GM12878 (cell line): ENCODE results near the gene ELN. TPM values are rescaled to one million over a fixed set of nuclear protein-coding genes. Genes with fewer than 3 reads are reported as not detected.

Experiments
- ATAC-seq: fragments of 200-7000 bp; cut with Tn5 transposase; 3 replicates; pipeline ENCODE4 v1.9.1; 2020; ENCODE audit warnings: mild to moderate bottlenecking, moderate library complexity
- BruUV-seq: library from RNA; stranded (reverse); fragments of 400-500 nt; replicated peaks from 2 replicates; lab custom pipeline; 2021; lab: Mats Ljungman, UMichigan
- CTCF ChIA-PET: fragments of 300-600 bp; sonication (Branson Sonifier 250); formaldehyde crosslinking; extraction: SDS; loops from one replicate; lab custom pipeline; 2021; ENCODE audit warnings: inconsistent platforms; lab: Yijun Ruan, JAX
- POLR2A ChIA-PET: fragments of 350-600 bp; formaldehyde crosslinking; extraction: SDS; loops from one replicate; lab custom pipeline; 2021; ENCODE audit warnings: inconsistent platforms; lab: Charles Lee
- RAD21 ChIA-PET: fragments of 300-600 bp; sonication (Branson Sonifier 250); formaldehyde crosslinking; loops from one replicate; lab custom pipeline; 2023; ENCODE audit warnings: antibody characterized with exemption; ENCODE audit not compliant: unreplicated experiment; lab: Charles Lee
- SMC1A ChIA-PET: fragments of 300-600 bp; sonication (Branson Sonifier 250); formaldehyde crosslinking; loops from one replicate; lab custom pipeline; 2023; ENCODE audit not compliant: unreplicated experiment, uncharacterized antibody; lab: Charles Lee
- DNase-seq: peaks from one replicate; pipeline ENCODE4 v3.0.0-alpha.2; 2011; ENCODE audit warnings: low read depth, low spot score
- FAIRE-seq: peaks from 3 replicates; lab custom pipeline; 2011; peaks lifted over from hg19 to GRCh38; lab: Jason Lieb, UNC
- H2AFZ ChIP-seq: 2 replicates; pipeline ENCODE4 v1.6.0; 2011; ENCODE audit warnings: low read depth, low read length, control low read depth; ENCODE audit not compliant: control insufficient read depth
- H3K27ac ChIP-seq: 2 replicates; pipeline ENCODE4 v1.5.1; 2011; ENCODE audit warnings: control low read depth; ENCODE audit not compliant: control insufficient read depth, insufficient read depth
- H3K27me3 ChIP-seq, 2 experiments: replicated peaks in 1 of 2; 2 replicates each; pipeline versions ENCODE4 v1.6.0 to v1.6.1; 2011; ENCODE audit warnings: low read length in 1 of 2; ENCODE audit not compliant: control insufficient read depth in 2 of 2, insufficient read depth in 2 of 2
- H3K36me3 ChIP-seq, 2 experiments: 2 replicates each; pipeline ENCODE4 v1.5.1; 2011; ENCODE audit warnings: low read length in 1 of 2; ENCODE audit not compliant: control insufficient read depth in 2 of 2, insufficient read depth in 2 of 2
- H3K4me1 ChIP-seq: 2 replicates; pipeline ENCODE4 v1.6.1; 2011; ENCODE audit warnings: mild to moderate bottlenecking, low read length, moderate library complexity, mixed read lengths; ENCODE audit not compliant: control insufficient read depth, insufficient read depth
- H3K4me2 ChIP-seq: 2 replicates; pipeline ENCODE4 v1.6.0; 2011; ENCODE audit warnings: control low read depth; ENCODE audit not compliant: control insufficient read depth, insufficient read depth
- H3K4me3 ChIP-seq: fragments of 200-600 bp; sonication (generic); 2 replicates; pipeline ENCODE4 v1.5.1; 2016
- H3K79me2 ChIP-seq: 2 replicates; pipeline ENCODE4 v1.6.0; 2011; ENCODE audit warnings: low read length; ENCODE audit not compliant: control insufficient read depth, insufficient read depth
- H3K9ac ChIP-seq: 2 replicates; pipeline ENCODE4 v1.8.0; 2011; ENCODE audit warnings: low read length, control low read depth, mixed read lengths; ENCODE audit not compliant: control insufficient read depth, insufficient read depth
- H3K9me3 ChIP-seq: replicated peaks from 3 replicates; pipeline ENCODE4 v1.5.1; 2011; ENCODE audit warnings: mild to moderate bottlenecking, low read length; ENCODE audit not compliant: control insufficient read depth, insufficient read depth
- H4K20me1 ChIP-seq: 2 replicates; pipeline ENCODE4 v1.6.0; 2011; ENCODE audit not compliant: control insufficient read depth, insufficient read depth
- ATF7 ChIP-seq: fragments of 450-650 bp; IDR thresholded peaks from 2 replicates; pipeline ENCODE4 v1.6.1; 2016; ENCODE audit warnings: low read depth, mild to moderate bottlenecking
- BCL11A ChIP-seq: IDR thresholded peaks from 2 replicates; pipeline ENCODE4 v1.6.1; 2011; ENCODE audit warnings: low read depth, low read length
- CHD2 ChIP-seq: IDR thresholded peaks from 2 replicates; pipeline ENCODE4 v1.6.1; 2011; ENCODE audit warnings: low read depth, low read length, improper control_type of control experiment, borderline replicate concordance
- ESRRA ChIP-seq: IDR thresholded peaks from 2 replicates; pipeline ENCODE4 v1.6.1; 2012; ENCODE audit warnings: mild to moderate bottlenecking, low read length, improper control_type of control experiment
- EZH2 ChIP-seq: IDR thresholded peaks from 2 replicates; pipeline ENCODE4 v1.6.1; 2012; ENCODE audit warnings: low read depth, mild to moderate bottlenecking, control low read depth, inconsistent platforms, low read length, borderline replicate concordance; ENCODE audit not compliant: control insufficient read depth
- JUNB ChIP-seq: IDR thresholded peaks from 2 replicates; pipeline ENCODE4 v1.6.1; 2016; ENCODE audit warnings: antibody characterized with exemption, mild to moderate bottlenecking
- PKNOX1 ChIP-seq: fragments of 450-650 bp; IDR thresholded peaks from 2 replicates; pipeline ENCODE4 v1.6.1; 2016; ENCODE audit warnings: mild to moderate bottlenecking
- RBBP5 ChIP-seq: fragments of 200-600 bp; sonication (generic); conservative IDR thresholded peaks from 2 replicates; pipeline ENCODE4 v1.6.1; 2016
- SPI1 ChIP-seq: IDR thresholded peaks from 2 replicates; pipeline ENCODE4 v1.6.1; 2011; ENCODE audit warnings: low read depth, mild to moderate bottlenecking, low read length, moderate library complexity, borderline replicate concordance; ENCODE audit not compliant: insufficient read depth
- TCF3 ChIP-seq: IDR thresholded peaks from 2 replicates; pipeline ENCODE4 v1.6.1; 2012; ENCODE audit warnings: low read depth, mild to moderate bottlenecking, low read length, borderline replicate concordance; ENCODE audit not compliant: insufficient read depth
- ZNF24 ChIP-seq: fragments of 450-650 bp; IDR thresholded peaks from 2 replicates; pipeline ENCODE4 v1.6.1; 2017; ENCODE audit warnings: antibody characterized with exemption, mild to moderate bottlenecking
- ZNF384 ChIP-seq: IDR thresholded peaks from 2 replicates; pipeline ENCODE4 v1.6.1; 2012; ENCODE audit warnings: low read depth, mild to moderate bottlenecking, low read length, improper control_type of control experiment, borderline replicate concordance
- WGBS: methylation state at CpG from one replicate; pipeline ENCODE4 v1.1.6; 2016; ENCODE audit warnings: low lambda C conversion rate; ENCODE audit not compliant: insufficient replicate concordance, insufficient coverage; ENCODE audit errors: missing lambda C conversion rate; 5-methylcytosine and 5-hydroxymethylcytosine counted together
- in situ Hi-C: fragments of 300-500 bp; cut with MboI; formaldehyde crosslinking; loops from 9 replicates; pipeline ENCODE4 v1.14.3; 2018; ENCODE audit warnings: mixed read lengths
- intact Hi-C: fragments of 100-400 bp; cut with micrococcal nuclease; formaldehyde crosslinking; loops from one replicate; pipeline ENCODE4 v1.14.2; 2022; ENCODE audit not compliant: unreplicated experiment
- polyA plus RNA-seq, 11 experiments: library from polyadenylated mRNA; depleted of rRNA in 4 of 11; unstranded in 6 of 11; stranded (reverse) in 5 of 11; fragments of >200 nt; fragmentation: Nextera tagmentation in 4 of 11; fragmentation: Illumina TruSeq in 1 of 11; extraction: Ambion mirVana in 4 of 11; extraction: Trizol in 1 of 11; gene quantifications; 1 replicate in 1 of 11; 2 replicates in 10 of 11; pipeline versions ENCODE4 v1.2.1 to v1.2.3, GENCODE V29; 2011 to 2016; ENCODE audit warnings: inconsistent platforms in 2 of 11, missing spikeins in 2 of 11, low read depth in 1 of 11
- total RNA-seq, 4 experiments: library from RNA; depleted of rRNA in 3 of 4; stranded (reverse); fragments of >200 nt in 3 of 4; fragmentation: Illumina TruSeq in 1 of 4; extraction: Trizol in 1 of 4; gene quantifications; 2 replicates each; pipeline versions ENCODE4 v1.2.1 to v1.2.3, GENCODE V29; 2013 to 2021

Gene ELN
- total and polyA plus RNA-seq, 10 of the 15 experiments (the other 5 are each of a cell fraction or from before 2014, with no cell fraction given), result 0.08 to 0.27 (median 0.23) TPM; not detected in 7

GRCh38 chr7:73994023-73994422, 34.0 kb upstream of the ELN start:
- DNase-seq (no peak), FAIRE-seq (no peak), ATAC-seq (no peak)
- no peak overlapping the region for H2AFZ ChIP-seq
- POLR2A ChIA-PET, result no interaction called here
- 80% methylated on average over 7 of the region's 7 CpGs for WGBS
- H3K4me2 ChIP-seq, result no peak overlapping the region
- intact Hi-C loops, result no loop called here
- no TSS peak for BruUV-seq
- H3K27me3 ChIP-seq, result no peaks in the 10 kb centered on the region
- CTCF ChIA-PET, result no interaction called here
- no peak overlapping the region for H3K27ac ChIP-seq
- in situ Hi-C loops, result no loop called here
- no peak overlapping the region for H3K9ac ChIP-seq
- SMC1A ChIA-PET, result no interaction called here
- H3K4me1 ChIP-seq, result no peaks in the 10 kb centered on the region
- TF ChIP-seq SPI1 (no peak), BCL11A (no peak), ATF7 (no peak), EZH2 (no peak), ZNF384 (no peak), ZNF24 (no peak), TCF3 (no peak), CHD2 (no peak), PKNOX1 (no peak), ESRRA (no peak), JUNB (no peak), RBBP5 (no peak)
- peaks cover 1% of the 10 kb centered on the region; the same call in 1 of the 3 replicates for H3K9me3 ChIP-seq
- H3K4me3 ChIP-seq, result no peak overlapping the region
- H4K20me1 ChIP-seq, result no peaks in the 10 kb centered on the region
- H3K79me2 ChIP-seq, result no peaks in the 10 kb centered on the region
- RAD21 ChIA-PET, result no interaction called here
- no peaks in the 10 kb centered on the region for H3K36me3 ChIP-seq
